Measurements from ENCODE around the gene CSGALNACT2.

- no peak for TF ChIP-seq CTCF (IDR thresholded peaks at IDR 0.05; ENCODE audit: poor library complexity)
- no peak for TF ChIP-seq EZH2phosphoT487 (IDR thresholded peaks at IDR 0.05; ENCODE audit: low read depth, severe bottlenecking, unreplicated experiment)
These were observed 22.6 kb downstream of the CSGALNACT2 start for GRCh38 chr10:43160921-43161255.
